Measurements from ENCODE around the gene MUC5AC. TPM values are rescaled to one million over a fixed set of nuclear protein-coding genes. Genes with fewer than 3 reads are reported as not detected.

The MUC5AC gene
- polyA plus RNA-seq, 1 donor from 2014 or later, result not detected

GRCh38 chr11:1205121-1205986 lies 47.6 kb downstream of the MUC5AC start:
- H3K27me3 ChIP-seq (ENCODE audit: insufficient read depth, low read depth, low read length), result no peaks in the 10 kb centered on the region
- H3K9ac ChIP-seq (ENCODE audit: low read length), result no peak overlapping the region
- H3K36me3 ChIP-seq (ENCODE audit: insufficient read depth, low read length), result no peaks in the 10 kb centered on the region
- no peak overlapping the region for H3K27ac ChIP-seq (ENCODE audit: low read length)
- H3K4me3 ChIP-seq (ENCODE audit: low read length), result no peak overlapping the region
- H3K79me2 ChIP-seq (replicated peaks; ENCODE audit: insufficient read depth, low read length), result no peaks in the 10 kb centered on the region
- TF ChIP-seq RAD21 (conservative IDR thresholded peaks at IDR 0.05) (no peak), MXI1 (conservative IDR thresholded peaks at IDR 0.05; ENCODE audit: poor library complexity, severe bottlenecking) (no peak), TAF1 (IDR thresholded peaks at IDR 0.05; ENCODE audit: low read depth) (no peak), EZH2 (IDR thresholded peaks at IDR 0.05; ENCODE audit: borderline replicate concordance, insufficient read depth, low read length, poor library complexity, severe bottlenecking) (no peak), EP300 (conservative IDR thresholded peaks at IDR 0.05; ENCODE audit: poor library complexity, severe bottlenecking) (no peak), SMC3 (conservative IDR thresholded peaks at IDR 0.05; ENCODE audit: poor library complexity) (no peak), POLR2AphosphoS5 (IDR thresholded peaks at IDR 0.05) (no peak), REST (IDR thresholded peaks at IDR 0.05; ENCODE audit: borderline replicate concordance) (no peak)
- TF ChIP-seq, protein P1, sequence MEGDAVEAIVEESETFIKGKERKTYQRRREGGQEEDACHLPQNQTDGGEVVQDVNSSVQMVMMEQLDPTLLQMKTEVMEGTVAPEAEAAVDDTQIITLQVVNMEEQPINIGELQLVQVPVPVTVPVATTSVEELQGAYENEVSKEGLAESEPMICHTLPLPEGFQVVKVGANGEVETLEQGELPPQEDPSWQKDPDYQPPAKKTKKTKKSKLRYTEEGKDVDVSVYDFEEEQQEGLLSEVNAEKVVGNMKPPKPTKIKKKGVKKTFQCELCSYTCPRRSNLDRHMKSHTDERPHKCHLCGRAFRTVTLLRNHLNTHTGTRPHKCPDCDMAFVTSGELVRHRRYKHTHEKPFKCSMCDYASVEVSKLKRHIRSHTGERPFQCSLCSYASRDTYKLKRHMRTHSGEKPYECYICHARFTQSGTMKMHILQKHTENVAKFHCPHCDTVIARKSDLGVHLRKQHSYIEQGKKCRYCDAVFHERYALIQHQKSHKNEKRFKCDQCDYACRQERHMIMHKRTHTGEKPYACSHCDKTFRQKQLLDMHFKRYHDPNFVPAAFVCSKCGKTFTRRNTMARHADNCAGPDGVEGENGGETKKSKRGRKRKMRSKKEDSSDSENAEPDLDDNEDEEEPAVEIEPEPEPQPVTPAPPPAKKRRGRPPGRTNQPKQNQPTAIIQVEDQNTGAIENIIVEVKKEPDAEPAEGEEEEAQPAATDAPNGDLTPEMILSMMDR (IDR thresholded peaks at IDR 0.05; ENCODE audit: poor library complexity, severe bottlenecking), result no peak
- H3K9me2 ChIP-seq (ENCODE audit: insufficient read depth, low read length), result no peaks in the 10 kb centered on the region
- no peaks in the 10 kb centered on the region for H3F3A ChIP-seq (ENCODE audit: insufficient read depth, low read length, poor library complexity, severe bottlenecking)
- no peak overlapping the region for H3K4me2 ChIP-seq (ENCODE audit: low read length)
- H4K20me1 ChIP-seq (ENCODE audit: insufficient read depth), result no peaks in the 10 kb centered on the region
- no peaks in the 10 kb centered on the region for H3K9me3 ChIP-seq (ENCODE audit: low read length)
- no peak overlapping the region for H2AFZ ChIP-seq (ENCODE audit: low read depth, low read length)

GRCh38 chr11:1205987-1206331 lies 48.2 kb downstream of the MUC5AC start:
- no peaks in the 10 kb centered on the region for H3K79me2 ChIP-seq (replicated peaks; ENCODE audit: insufficient read depth, low read length)
- H3F3A ChIP-seq (ENCODE audit: insufficient read depth, low read length, poor library complexity, severe bottlenecking), result no peaks in the 10 kb centered on the region
- no peaks in the 10 kb centered on the region for H3K9me2 ChIP-seq (ENCODE audit: insufficient read depth, low read length)
- H3K4me3 ChIP-seq (ENCODE audit: low read length), result no peak overlapping the region
- no peak overlapping the region for H2AFZ ChIP-seq (ENCODE audit: low read depth, low read length)
- H3K27me3 ChIP-seq (ENCODE audit: insufficient read depth, low read depth, low read length), result no peaks in the 10 kb centered on the region
- TF ChIP-seq, protein P1 (IDR thresholded peaks at IDR 0.05; ENCODE audit: poor library complexity, severe bottlenecking), result no peak
- TF ChIP-seq MXI1 (conservative IDR thresholded peaks at IDR 0.05; ENCODE audit: poor library complexity, severe bottlenecking) (no peak), EZH2 (IDR thresholded peaks at IDR 0.05; ENCODE audit: borderline replicate concordance, insufficient read depth, low read length, poor library complexity, severe bottlenecking) (no peak), REST (IDR thresholded peaks at IDR 0.05; ENCODE audit: borderline replicate concordance) (no peak), EP300 (conservative IDR thresholded peaks at IDR 0.05; ENCODE audit: poor library complexity, severe bottlenecking) (no peak), POLR2AphosphoS5 (IDR thresholded peaks at IDR 0.05) (no peak), RAD21 (conservative IDR thresholded peaks at IDR 0.05) (no peak), TAF1 (IDR thresholded peaks at IDR 0.05; ENCODE audit: low read depth) (no peak), SMC3 (conservative IDR thresholded peaks at IDR 0.05; ENCODE audit: poor library complexity) (no peak)
- H3K36me3 ChIP-seq (ENCODE audit: insufficient read depth, low read length), result no peaks in the 10 kb centered on the region
- H3K27ac ChIP-seq (ENCODE audit: low read length), result no peak overlapping the region
- no peaks in the 10 kb centered on the region for H3K9me3 ChIP-seq (ENCODE audit: low read length)
- no peak overlapping the region for H3K4me2 ChIP-seq (ENCODE audit: low read length)
- no peaks in the 10 kb centered on the region for H4K20me1 ChIP-seq (ENCODE audit: insufficient read depth)
- H3K9ac ChIP-seq (ENCODE audit: low read length), result no peak overlapping the region
